Vagina (tissue), 2 donors: Measurements from ENCODE around the gene USP17L22. TPM values are rescaled to one million over a fixed set of nuclear protein-coding genes. Genes with fewer than 3 reads are reported as not detected.
"Not testable (repeated sequence)": the region's sequence is repeated elsewhere in the genome, so short reads cannot be mapped to it uniquely, and the experiment has no call there.

Source experiments
- DNase-seq, 2 donors: peaks; one replicate each; pipeline ENCODE4 v3.0.0-alpha.2; 2017; ENCODE audit errors: extremely low spot score in 2 of 2
- H3K27ac ChIP-seq: fragments of 200-600 bp; sonication (generic); one replicate; pipeline ENCODE4 v1.5.1; 2019
- H3K27me3 ChIP-seq: fragments of 200-600 bp; sonication (generic); one replicate; pipeline ENCODE4 v1.5.1; 2019
- H3K36me3 ChIP-seq, 2 donors: fragments of 200-600 bp; sonication (generic); one replicate each; pipeline ENCODE4 v1.5.1; 2017 to 2019
- H3K4me1 ChIP-seq: fragments of 200-600 bp; sonication (generic); one replicate; pipeline ENCODE4 v1.5.1; 2019
- H3K4me3 ChIP-seq, 2 donors: fragments of 200-600 bp; sonication (generic); 1 replicate in 1 of 2; 2 replicates in 1 of 2; pipeline ENCODE4 v1.5.1; 2016 to 2019
- H3K9me3 ChIP-seq: fragments of 200-600 bp; sonication (generic); one replicate; pipeline ENCODE4 v1.5.1; 2019
- intact Hi-C: fragments of 100-400 bp; cut with DNase I; formaldehyde crosslinking; loops from one replicate; pipeline ENCODE4 v1.15.1; 2023
- total RNA-seq: library from RNA; depleted of rRNA; stranded (reverse); fragments of >200 nt; gene quantifications from one replicate; pipeline ENCODE4 v1.2.3, GENCODE V29; 2016

The USP17L22 gene
- not detected for total RNA-seq

- H3K27ac ChIP-seq, intact Hi-C loops: not testable (repeated sequence)
These were observed at the start of gene USP17L22 for GRCh38 chr4:9267319-9267718. TSS of gene USP17L22 (plus strand) at chr4:9267619. CDS start at chr4:9267619, 0 bp downstream.

DNA sequence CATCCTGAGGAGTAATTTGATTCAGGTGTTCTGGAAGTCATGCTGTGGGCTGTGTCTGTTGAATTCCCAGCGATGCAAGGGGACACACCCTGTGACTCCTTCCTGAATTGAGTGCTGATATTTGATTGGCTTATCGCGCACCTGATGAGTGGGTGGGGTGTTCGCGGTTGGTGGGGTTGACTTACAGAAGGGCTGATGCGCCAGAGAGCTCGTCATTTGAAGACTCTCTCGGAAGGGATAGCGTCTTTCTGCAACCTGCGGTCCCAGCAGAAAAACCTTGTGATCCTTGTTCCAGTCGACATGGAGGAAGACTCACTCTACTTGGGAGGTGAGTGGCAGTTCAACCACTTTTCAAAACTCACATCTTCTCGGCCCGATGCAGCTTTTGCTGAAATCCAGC is 47.6 kb upstream of the USP17L22 start, which contains the start of gene USP17L12:
USP17L12 (plus strand) TSS at position 301 of the 400 bp plus-strand sequence; CDS start at position 301, 0 bp downstream.
- H3K9me3 ChIP-seq, H3K27me3 ChIP-seq, intact Hi-C loops, H3K27ac ChIP-seq, DNase-seq, H3K4me1 ChIP-seq, H3K36me3 ChIP-seq, H3K4me3 ChIP-seq: not testable (repeated sequence)

More at GRCh38 chr4:9267319-9267718, at the start of gene USP17L22:
- DNase-seq, H3K36me3 ChIP-seq, H3K4me1 ChIP-seq, H3K9me3 ChIP-seq, H3K27me3 ChIP-seq, H3K4me3 ChIP-seq: not testable (repeated sequence)

DNA sequence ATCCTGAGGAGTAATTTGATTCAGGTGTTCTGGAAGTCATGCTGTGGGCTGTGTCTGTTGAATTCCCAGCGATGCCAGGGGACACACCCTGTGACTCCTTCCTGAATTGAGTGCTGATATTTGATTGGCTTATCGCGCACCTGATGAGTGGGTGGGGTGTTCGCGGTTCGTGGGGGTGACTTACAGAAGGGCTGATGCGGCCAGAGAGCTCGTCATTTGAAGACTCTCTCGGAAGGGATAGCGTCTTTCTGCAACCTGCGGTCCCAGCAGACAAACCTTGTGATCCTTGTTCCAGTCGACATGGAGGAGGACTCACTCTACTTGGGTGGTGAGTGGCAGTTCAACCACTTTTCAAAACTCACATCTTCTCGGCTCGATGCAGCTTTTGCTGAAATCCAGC is 42.8 kb upstream of the USP17L22 start, which contains the start of gene USP17L13:
USP17L13 (plus strand) TSS at position 301 of the 400 bp plus-strand sequence; CDS start at position 301, 0 bp downstream.
- H3K9me3 ChIP-seq, intact Hi-C loops, H3K27ac ChIP-seq, H3K4me3 ChIP-seq, DNase-seq, H3K36me3 ChIP-seq, H3K27me3 ChIP-seq, H3K4me1 ChIP-seq: not testable (repeated sequence)

DNA sequence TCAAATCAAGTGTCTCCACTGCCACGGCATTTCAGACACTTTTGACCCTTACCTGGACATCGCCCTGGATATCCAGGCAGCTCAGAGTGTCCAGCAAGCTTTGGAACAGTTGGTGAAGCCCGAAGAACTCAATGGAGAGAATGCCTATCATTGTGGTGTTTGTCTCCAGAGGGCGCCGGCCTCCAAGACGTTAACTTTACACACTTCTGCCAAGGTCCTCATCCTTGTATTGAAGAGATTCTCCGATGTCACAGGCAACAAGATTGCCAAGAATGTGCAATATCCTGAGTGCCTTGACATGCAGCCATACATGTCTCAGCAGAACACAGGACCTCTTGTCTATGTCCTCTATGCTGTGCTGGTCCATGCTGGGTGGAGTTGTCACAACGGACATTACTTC is 37.2 kb upstream of the USP17L22 start:
- DNase-seq, H3K27me3 ChIP-seq, H3K9me3 ChIP-seq, H3K27ac ChIP-seq, H3K36me3 ChIP-seq, H3K4me1 ChIP-seq, intact Hi-C loops, H3K4me3 ChIP-seq: not testable (repeated sequence)

DNA sequence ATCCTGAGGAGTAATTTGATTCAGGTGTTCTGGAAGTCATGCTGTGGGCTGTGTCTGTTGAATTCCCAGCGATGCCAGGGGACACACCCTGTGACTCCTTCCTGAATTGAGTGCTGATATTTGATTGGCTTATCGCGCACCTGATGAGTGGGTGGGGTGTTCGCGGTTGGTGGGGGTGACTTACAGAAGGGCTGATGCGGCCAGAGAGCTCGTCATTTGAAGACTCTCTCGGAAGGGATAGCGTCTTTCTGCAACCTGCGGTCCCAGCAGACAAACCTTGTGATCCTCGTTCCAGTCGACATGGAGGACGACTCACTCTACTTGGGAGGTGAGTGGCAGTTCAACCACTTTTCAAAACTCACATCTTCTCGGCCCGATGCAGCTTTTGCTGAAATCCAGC is 33.3 kb upstream of the USP17L22 start, which contains the start of gene USP17L15:
USP17L15 (plus strand) TSS at position 301 of the 400 bp plus-strand sequence; CDS start at position 301, 0 bp downstream.
- intact Hi-C loops, H3K4me1 ChIP-seq, H3K36me3 ChIP-seq, H3K27me3 ChIP-seq, H3K9me3 ChIP-seq, DNase-seq, H3K4me3 ChIP-seq, H3K27ac ChIP-seq: not testable (repeated sequence)

DNA sequence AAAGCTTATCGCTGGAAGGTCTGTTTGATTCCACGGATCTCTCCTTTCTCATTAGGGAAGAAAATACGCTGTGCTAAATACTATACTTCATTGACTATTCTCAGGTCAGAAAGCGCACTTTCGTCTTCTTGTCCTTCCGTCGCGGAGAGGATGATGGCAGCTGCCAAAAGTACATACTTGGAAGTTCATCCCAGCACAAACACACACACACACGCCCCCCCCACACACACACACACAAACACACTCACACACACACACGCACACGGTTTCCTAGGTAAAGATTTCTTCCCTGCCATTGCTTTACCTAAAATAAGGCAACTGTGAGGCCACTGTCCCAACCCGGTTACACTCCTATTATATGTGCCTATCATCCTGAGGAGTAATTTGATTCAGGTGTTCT is 29.0 kb upstream of the USP17L22 start:
- H3K36me3 ChIP-seq, intact Hi-C loops, H3K27ac ChIP-seq, H3K4me1 ChIP-seq, H3K9me3 ChIP-seq, H3K27me3 ChIP-seq, H3K4me3 ChIP-seq: not testable (repeated sequence)
- peak in 1 of 2 donors; percentile 58 for DNase-seq

- DNase-seq, H3K4me1 ChIP-seq, H3K27me3 ChIP-seq, H3K36me3 ChIP-seq, H3K9me3 ChIP-seq, H3K4me3 ChIP-seq, H3K27ac ChIP-seq, intact Hi-C loops: not testable (repeated sequence)
These were observed 23.8 kb upstream of the USP17L22 start, which contains the start of gene USP17L17 for GRCh38 chr4:9243579-9243978. TSS of gene USP17L17 (plus strand) at chr4:9243879. CDS start at chr4:9243879, 0 bp downstream.

DNA sequence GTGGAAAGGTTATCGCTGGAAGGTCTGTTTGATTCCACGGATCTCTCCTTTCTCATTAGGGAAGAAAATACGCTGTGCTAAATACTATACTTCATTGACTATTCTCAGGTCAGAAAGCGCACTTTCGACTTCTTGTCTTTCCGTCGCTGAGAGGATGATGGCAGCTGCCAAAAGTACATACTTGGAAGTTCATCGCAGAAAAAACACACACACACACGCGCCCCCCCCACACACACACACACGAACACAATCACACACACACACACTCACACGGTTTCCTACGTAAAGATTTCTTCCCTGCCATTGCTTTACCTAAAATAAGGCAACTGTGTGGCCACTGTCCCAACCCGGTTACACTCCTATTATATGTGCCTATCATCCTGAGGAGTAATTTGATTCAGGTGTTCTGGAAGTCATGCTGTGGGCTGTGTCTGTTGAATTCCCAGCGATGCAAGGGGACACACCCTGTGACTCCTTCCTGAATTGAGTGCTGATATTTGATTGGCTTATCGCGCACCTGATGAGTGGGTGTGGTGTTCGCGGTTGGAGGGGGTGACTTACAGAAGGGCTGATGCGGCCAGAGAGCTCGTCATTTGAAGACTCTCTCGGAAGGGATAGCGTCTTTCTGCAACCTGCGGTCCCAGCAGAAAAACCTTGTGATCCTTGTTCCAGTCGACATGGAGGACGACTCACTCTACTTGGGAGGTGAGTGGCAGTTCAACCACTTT is 19.3 kb upstream of the USP17L22 start, which contains the start of gene USP17L18:
USP17L18 (plus strand) TSS at position 678 of the 728 bp plus-strand sequence; CDS start at position 678, 0 bp downstream.
- peak in 1 of 2 donors; percentile 95 for DNase-seq
- H3K4me3 ChIP-seq, H3K27ac ChIP-seq, H3K9me3 ChIP-seq, H3K27me3 ChIP-seq, intact Hi-C loops, H3K4me1 ChIP-seq, H3K36me3 ChIP-seq: not testable (repeated sequence)

- H3K9me3 ChIP-seq, result not testable (repeated sequence)
These were observed 14.3 kb upstream of the USP17L22 start, which contains the start of gene USP17L19 for GRCh38 chr4:9253078-9253477. TSS of gene USP17L19 (plus strand) at chr4:9253378. CDS start at chr4:9253378, 0 bp downstream.

DNA sequence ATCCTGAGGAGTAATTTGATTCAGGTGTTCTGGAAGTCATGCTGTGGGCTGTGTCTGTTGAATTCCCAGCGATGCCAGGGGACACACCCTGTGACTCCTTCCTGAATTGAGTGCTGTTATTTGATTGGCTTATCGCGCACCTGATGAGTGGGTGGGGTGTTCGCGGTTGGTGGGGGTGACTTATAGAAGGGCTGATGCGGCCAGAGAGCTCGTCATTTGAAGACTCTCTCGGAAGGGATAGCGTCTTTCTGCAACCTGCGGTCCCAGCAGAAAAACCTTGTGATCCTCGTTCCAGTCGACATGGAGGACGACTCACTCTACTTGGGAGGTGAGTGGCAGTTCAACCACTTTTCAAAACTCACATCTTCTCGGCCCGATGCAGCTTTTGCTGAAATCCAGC is 9.6 kb upstream of the USP17L22 start, which contains the start of gene USP17L20:
USP17L20 (plus strand) TSS at position 301 of the 400 bp plus-strand sequence; CDS start at position 301, 0 bp downstream.
- DNase-seq, intact Hi-C loops, H3K9me3 ChIP-seq: not testable (repeated sequence)

More at GRCh38 chr4:9253078-9253477, 14.3 kb upstream of the USP17L22 start, which contains the start of gene USP17L19:
- H3K27ac ChIP-seq, H3K27me3 ChIP-seq, H3K36me3 ChIP-seq, intact Hi-C loops, DNase-seq, H3K4me3 ChIP-seq, H3K4me1 ChIP-seq: not testable (repeated sequence)

GRCh38 chr4:9262572-9262971 is 4.8 kb upstream of the USP17L22 start, which contains the start of gene USP17L21:
TSS of gene USP17L21 (plus strand) at chr4:9262872. CDS start at chr4:9262872, 0 bp downstream.
- DNase-seq, H3K4me3 ChIP-seq, H3K36me3 ChIP-seq, H3K4me1 ChIP-seq, H3K9me3 ChIP-seq, intact Hi-C loops, H3K27ac ChIP-seq, H3K27me3 ChIP-seq: not testable (repeated sequence)

More for the DNA sequence above, 9.6 kb upstream of the USP17L22 start, which contains the start of gene USP17L20:
- H3K27ac ChIP-seq, H3K4me3 ChIP-seq, H3K36me3 ChIP-seq, H3K27me3 ChIP-seq, H3K4me1 ChIP-seq: not testable (repeated sequence)

DNA sequence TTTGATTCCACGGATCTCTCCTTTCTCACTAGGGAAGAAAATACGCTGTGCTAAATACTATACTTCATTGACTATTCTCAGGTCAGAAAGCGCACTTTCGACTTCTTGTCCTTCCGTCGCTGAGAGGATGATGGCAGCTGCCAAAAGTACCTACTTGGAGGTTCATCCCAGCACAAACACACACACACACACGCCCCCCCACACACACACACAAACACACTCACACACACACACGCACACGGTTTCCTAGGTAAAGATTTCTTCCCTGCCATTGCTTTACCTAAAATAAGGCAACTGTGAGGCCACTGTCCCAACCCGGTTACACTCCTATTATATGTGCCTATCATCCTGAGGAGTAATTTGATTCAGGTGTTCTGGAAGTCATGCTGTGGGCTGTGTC is 4.3 kb downstream of the USP17L22 start:
- intact Hi-C loops, H3K4me3 ChIP-seq, H3K27ac ChIP-seq, DNase-seq, H3K4me1 ChIP-seq, H3K9me3 ChIP-seq, H3K36me3 ChIP-seq, H3K27me3 ChIP-seq: not testable (repeated sequence)
